Fibroblast of skin of right biceps (primary cell): ENCODE results near the gene KNG1.

Source experiments
- DNase-seq: peaks from one replicate; pipeline ENCODE4 v3.0.0-alpha.2; 2013

Gene KNG1

GRCh38 chr3:186782542-186783057 lies 65.4 kb downstream of the KNG1 start:
- DNase-seq, result no peak

GRCh38 chr3:186783058-186783730 lies 66.0 kb downstream of the KNG1 start, which contains the start of gene EIF4A2:
EIF4A2 (plus strand) TSS chr3:186783577; CDS start chr3:186783611, 34 bp downstream.
- peak; percentile 92 for DNase-seq

GRCh38 chr3:186783731-186784515 lies 66.8 kb downstream of the KNG1 start:
- DNase-seq, result peak; percentile 75

GRCh38 chr3:186784820-186785494 lies 67.8 kb downstream of the KNG1 start:
- no peak for DNase-seq

- DNase-seq, result no peak
These were observed 68.4 kb downstream of the KNG1 start for GRCh38 chr3:186785495-186786018.

- no peak for DNase-seq
These were observed 69.8 kb downstream of the KNG1 start for GRCh38 chr3:186786922-186787321.

- no peak for DNase-seq
These were observed 70.7 kb downstream of the KNG1 start for GRCh38 chr3:186787642-186788481.

GRCh38 chr3:186788482-186789370 lies 71.6 kb downstream of the KNG1 start:
- no peak for DNase-seq

- DNase-seq, result no peak
These were observed 72.5 kb downstream of the KNG1 start for GRCh38 chr3:186789554-186790260.

- peak; percentile 52 for DNase-seq
These were observed 73.3 kb downstream of the KNG1 start for GRCh38 chr3:186790261-186790981.
